Measurements from ENCODE around the gene SLC1A2. TPM values are rescaled to one million over a fixed set of nuclear protein-coding genes. Genes with fewer than 3 reads are reported as not detected.

SLC1A2 gene
- total and polyA plus RNA-seq, 2 experiments from 2014 or later: 0.70 to 2.8 TPM

DNA sequence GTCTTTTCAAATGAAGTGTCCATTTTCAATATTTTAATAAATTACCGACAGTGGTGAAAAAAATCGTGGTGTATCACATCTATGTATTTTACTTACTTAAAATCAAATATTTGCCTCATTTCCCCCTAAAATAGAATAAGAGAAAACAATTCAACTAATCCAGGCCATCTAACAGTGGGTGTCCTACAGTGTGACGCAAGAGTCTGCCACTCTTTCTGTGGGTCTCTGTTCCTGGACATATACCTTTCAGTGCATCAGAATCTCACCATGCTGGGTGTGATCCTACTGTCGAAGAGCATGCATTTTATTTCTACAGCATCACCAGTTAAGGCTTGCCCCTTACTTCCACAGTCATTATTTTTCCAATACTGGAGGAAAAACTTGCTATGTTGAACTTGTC is 169.2 kb downstream of the SLC1A2 start:
- ATAC-seq (no peak), DNase-seq (ENCODE audit: low spot score) (no peak)
- Histone ChIP-seq H3K4me1 (ENCODE audit: insufficient read depth) (no peaks in the 10 kb centered on the region), H2AFZ (no peak overlapping the region), H3K27me3 (ENCODE audit: insufficient read depth) (no peaks in the 10 kb centered on the region), H4K20me1 (replicated peaks; ENCODE audit: insufficient read depth) (no peaks in the 10 kb centered on the region), H3F3A (replicated peaks; ENCODE audit: low read depth) (no peaks in the 10 kb centered on the region), H3K36me3 (ENCODE audit: insufficient read depth) (no peaks in the 10 kb centered on the region), H3K9me2 (ENCODE audit: insufficient read depth) (0 out of 2 replicates have a peak, but pooled peaks cover 6% of the 10 kb centered on the region), H3K79me2 (replicated peaks; ENCODE audit: insufficient read depth) (no peaks in the 10 kb centered on the region), H3K4me3 (no peak overlapping the region), H3K27ac (ENCODE audit: low read depth) (no peak overlapping the region), H3K4me2 (no peak overlapping the region)
- Mint-ChIP-seq H3K27me3 (ENCODE audit: insufficient read depth, low read depth, poor library complexity) (peaks cover 1% of the 10 kb centered on the region), H3K36me3 (ENCODE audit: low read depth) (no peaks in the 10 kb centered on the region), H3K4me1 (no peaks in the 10 kb centered on the region), H3K27ac (no peak overlapping the region), H3K9me3 (no peaks in the 10 kb centered on the region), H3K4me3 (no peak overlapping the region)
- no peak for TF ChIP-seq EZH2phosphoT487 (IDR thresholded peaks at IDR 0.05; ENCODE audit: unreplicated experiment)
- TF ChIP-seq, protein P1, sequence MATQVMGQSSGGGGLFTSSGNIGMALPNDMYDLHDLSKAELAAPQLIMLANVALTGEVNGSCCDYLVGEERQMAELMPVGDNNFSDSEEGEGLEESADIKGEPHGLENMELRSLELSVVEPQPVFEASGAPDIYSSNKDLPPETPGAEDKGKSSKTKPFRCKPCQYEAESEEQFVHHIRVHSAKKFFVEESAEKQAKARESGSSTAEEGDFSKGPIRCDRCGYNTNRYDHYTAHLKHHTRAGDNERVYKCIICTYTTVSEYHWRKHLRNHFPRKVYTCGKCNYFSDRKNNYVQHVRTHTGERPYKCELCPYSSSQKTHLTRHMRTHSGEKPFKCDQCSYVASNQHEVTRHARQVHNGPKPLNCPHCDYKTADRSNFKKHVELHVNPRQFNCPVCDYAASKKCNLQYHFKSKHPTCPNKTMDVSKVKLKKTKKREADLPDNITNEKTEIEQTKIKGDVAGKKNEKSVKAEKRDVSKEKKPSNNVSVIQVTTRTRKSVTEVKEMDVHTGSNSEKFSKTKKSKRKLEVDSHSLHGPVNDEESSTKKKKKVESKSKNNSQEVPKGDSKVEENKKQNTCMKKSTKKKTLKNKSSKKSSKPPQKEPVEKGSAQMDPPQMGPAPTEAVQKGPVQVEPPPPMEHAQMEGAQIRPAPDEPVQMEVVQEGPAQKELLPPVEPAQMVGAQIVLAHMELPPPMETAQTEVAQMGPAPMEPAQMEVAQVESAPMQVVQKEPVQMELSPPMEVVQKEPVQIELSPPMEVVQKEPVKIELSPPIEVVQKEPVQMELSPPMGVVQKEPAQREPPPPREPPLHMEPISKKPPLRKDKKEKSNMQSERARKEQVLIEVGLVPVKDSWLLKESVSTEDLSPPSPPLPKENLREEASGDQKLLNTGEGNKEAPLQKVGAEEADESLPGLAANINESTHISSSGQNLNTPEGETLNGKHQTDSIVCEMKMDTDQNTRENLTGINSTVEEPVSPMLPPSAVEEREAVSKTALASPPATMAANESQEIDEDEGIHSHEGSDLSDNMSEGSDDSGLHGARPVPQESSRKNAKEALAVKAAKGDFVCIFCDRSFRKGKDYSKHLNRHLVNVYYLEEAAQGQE (IDR thresholded peaks at IDR 0.05; ENCODE audit: unreplicated experiment): no peak
- TF ChIP-seq ZNF331 (CRISPR knock-in tag; IDR thresholded peaks at IDR 0.05; ENCODE audit: low read depth): no peak
- TF ChIP-seq NANOG (IDR thresholded peaks at IDR 0.05; ENCODE audit: borderline replicate concordance): no peak
- TF ChIP-seq, protein P2, sequence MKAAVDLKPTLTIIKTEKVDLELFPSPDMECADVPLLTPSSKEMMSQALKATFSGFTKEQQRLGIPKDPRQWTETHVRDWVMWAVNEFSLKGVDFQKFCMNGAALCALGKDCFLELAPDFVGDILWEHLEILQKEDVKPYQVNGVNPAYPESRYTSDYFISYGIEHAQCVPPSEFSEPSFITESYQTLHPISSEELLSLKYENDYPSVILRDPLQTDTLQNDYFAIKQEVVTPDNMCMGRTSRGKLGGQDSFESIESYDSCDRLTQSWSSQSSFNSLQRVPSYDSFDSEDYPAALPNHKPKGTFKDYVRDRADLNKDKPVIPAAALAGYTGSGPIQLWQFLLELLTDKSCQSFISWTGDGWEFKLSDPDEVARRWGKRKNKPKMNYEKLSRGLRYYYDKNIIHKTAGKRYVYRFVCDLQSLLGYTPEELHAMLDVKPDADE (IDR thresholded peaks at IDR 0.05): no peak
- TF ChIP-seq JUNB (IDR thresholded peaks at IDR 0.05; ENCODE audit: unreplicated experiment): no peak
- TF ChIP-seq EZH2 (IDR thresholded peaks at IDR 0.05; ENCODE audit: low read depth, unreplicated experiment): no peak
- TF ChIP-seq POLR2AphosphoS5 (IDR thresholded peaks at IDR 0.05; ENCODE audit: low read depth): no peak
- TF ChIP-seq CREB1 (CRISPR knock-in tag; IDR thresholded peaks at IDR 0.05; ENCODE audit: low read depth): no peak
- no peak for TF ChIP-seq ZNF114 (CRISPR knock-in tag; IDR thresholded peaks at IDR 0.05)
- TF ChIP-seq STAT1 (IDR thresholded peaks at IDR 0.05; ENCODE audit: unreplicated experiment): no peak
- TF ChIP-seq, protein P3, sequence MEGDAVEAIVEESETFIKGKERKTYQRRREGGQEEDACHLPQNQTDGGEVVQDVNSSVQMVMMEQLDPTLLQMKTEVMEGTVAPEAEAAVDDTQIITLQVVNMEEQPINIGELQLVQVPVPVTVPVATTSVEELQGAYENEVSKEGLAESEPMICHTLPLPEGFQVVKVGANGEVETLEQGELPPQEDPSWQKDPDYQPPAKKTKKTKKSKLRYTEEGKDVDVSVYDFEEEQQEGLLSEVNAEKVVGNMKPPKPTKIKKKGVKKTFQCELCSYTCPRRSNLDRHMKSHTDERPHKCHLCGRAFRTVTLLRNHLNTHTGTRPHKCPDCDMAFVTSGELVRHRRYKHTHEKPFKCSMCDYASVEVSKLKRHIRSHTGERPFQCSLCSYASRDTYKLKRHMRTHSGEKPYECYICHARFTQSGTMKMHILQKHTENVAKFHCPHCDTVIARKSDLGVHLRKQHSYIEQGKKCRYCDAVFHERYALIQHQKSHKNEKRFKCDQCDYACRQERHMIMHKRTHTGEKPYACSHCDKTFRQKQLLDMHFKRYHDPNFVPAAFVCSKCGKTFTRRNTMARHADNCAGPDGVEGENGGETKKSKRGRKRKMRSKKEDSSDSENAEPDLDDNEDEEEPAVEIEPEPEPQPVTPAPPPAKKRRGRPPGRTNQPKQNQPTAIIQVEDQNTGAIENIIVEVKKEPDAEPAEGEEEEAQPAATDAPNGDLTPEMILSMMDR (conservative IDR thresholded peaks at IDR 0.05; ENCODE audit: low read depth in 2 of 2): no peak
- TF ChIP-seq, protein P4, sequence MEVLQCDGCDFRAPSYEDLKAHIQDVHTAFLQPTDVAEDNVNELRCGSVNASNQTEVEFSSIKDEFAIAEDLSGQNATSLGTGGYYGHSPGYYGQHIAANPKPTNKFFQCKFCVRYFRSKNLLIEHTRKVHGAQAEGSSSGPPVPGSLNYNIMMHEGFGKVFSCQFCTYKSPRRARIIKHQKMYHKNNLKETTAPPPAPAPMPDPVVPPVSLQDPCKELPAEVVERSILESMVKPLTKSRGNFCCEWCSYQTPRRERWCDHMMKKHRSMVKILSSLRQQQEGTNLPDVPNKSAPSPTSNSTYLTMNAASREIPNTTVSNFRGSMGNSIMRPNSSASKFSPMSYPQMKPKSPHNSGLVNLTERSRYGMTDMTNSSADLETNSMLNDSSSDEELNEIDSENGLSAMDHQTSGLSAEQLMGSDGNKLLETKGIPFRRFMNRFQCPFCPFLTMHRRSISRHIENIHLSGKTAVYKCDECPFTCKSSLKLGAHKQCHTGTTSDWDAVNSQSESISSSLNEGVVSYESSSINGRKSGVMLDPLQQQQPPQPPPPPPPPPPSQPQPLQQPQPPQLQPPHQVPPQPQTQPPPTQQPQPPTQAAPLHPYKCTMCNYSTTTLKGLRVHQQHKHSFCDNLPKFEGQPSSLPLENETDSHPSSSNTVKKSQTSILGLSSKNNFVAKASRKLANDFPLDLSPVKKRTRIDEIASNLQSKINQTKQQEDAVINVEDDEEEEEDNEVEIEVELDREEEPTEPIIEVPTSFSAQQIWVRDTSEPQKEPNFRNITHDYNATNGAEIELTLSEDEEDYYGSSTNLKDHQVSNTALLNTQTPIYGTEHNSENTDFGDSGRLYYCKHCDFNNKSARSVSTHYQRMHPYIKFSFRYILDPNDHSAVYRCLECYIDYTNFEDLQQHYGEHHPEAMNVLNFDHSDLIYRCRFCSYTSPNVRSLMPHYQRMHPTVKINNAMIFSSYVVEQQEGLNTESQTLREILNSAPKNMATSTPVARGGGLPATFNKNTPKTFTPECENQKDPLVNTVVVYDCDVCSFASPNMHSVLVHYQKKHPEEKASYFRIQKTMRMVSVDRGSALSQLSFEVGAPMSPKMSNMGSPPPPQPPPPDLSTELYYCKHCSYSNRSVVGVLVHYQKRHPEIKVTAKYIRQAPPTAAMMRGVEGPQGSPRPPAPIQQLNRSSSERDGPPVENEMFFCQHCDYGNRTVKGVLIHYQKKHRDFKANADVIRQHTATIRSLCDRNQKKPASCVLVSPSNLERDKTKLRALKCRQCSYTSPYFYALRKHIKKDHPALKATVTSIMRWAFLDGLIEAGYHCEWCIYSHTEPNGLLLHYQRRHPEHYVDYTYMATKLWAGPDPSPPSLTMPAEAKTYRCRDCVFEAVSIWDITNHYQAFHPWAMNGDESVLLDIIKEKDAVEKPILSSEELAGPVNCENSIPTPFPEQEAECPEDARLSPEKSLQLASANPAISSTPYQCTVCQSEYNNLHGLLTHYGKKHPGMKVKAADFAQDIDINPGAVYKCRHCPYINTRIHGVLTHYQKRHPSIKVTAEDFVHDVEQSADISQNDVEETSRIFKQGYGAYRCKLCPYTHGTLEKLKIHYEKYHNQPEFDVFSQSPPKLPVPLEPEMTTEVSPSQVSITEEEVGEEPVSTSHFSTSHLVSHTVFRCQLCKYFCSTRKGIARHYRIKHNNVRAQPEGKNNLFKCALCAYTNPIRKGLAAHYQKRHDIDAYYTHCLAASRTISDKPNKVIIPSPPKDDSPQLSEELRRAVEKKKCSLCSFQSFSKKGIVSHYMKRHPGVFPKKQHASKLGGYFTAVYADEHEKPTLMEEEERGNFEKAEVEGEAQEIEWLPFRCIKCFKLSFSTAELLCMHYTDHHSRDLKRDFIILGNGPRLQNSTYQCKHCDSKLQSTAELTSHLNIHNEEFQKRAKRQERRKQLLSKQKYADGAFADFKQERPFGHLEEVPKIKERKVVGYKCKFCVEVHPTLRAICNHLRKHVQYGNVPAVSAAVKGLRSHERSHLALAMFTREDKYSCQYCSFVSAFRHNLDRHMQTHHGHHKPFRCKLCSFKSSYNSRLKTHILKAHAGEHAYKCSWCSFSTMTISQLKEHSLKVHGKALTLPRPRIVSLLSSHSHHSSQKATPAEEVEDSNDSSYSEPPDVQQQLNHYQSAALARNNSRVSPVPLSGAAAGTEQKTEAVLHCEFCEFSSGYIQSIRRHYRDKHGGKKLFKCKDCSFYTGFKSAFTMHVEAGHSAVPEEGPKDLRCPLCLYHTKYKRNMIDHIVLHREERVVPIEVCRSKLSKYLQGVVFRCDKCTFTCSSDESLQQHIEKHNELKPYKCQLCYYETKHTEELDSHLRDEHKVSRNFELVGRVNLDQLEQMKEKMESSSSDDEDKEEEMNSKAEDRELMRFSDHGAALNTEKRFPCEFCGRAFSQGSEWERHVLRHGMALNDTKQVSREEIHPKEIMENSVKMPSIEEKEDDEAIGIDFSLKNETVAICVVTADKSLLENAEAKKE (CRISPR knock-in tag; IDR thresholded peaks at IDR 0.05): no peak

Measured in GM23338 (cell line).